Upper lobe of right lung (tissue), 1 donor: ENCODE data around the gene PTPRA. TPM values are rescaled to one million over a fixed set of nuclear protein-coding genes. Genes with fewer than 3 reads are reported as not detected.
"Not testable (repeated sequence)": the region's sequence is repeated elsewhere in the genome, so short reads cannot be mapped to it uniquely, and the experiment has no call there.

ENCODE experiments used
- ATAC-seq: fragments of 200-7000 bp; cut with Tn5 transposase; one replicate; pipeline ENCODE4 v1.9.1; 2020; ENCODE audit warnings: mild to moderate bottlenecking, moderate library complexity
- DNase-seq: peaks from one replicate; pipeline ENCODE4 v3.0.0-alpha.2; 2020
- H3K27ac ChIP-seq: fragments of 200-600 bp; one replicate; pipeline ENCODE4 v1.8.0; 2022
- H3K27me3 ChIP-seq: fragments of 200-600 bp; one replicate; pipeline ENCODE4 v1.8.0; 2022; ENCODE audit warnings: mild to moderate bottlenecking
- H3K36me3 ChIP-seq: fragments of 200-600 bp; one replicate; pipeline ENCODE4 v1.8.0; 2022
- H3K4me1 ChIP-seq: fragments of 200-600 bp; one replicate; pipeline ENCODE4 v1.8.0; 2022
- H3K4me3 ChIP-seq: fragments of 200-600 bp; one replicate; pipeline ENCODE4 v1.8.0; 2022; ENCODE audit warnings: mild to moderate bottlenecking
- H3K9me3 ChIP-seq: fragments of 200-600 bp; one replicate; pipeline ENCODE4 v1.8.0; 2022
- CTCF ChIP-seq: fragments of 200-600 bp; IDR thresholded peaks from one replicate; pipeline ENCODE4 v1.8.0; 2022; ENCODE audit warnings: antibody characterized with exemption
- intact Hi-C: fragments of 100-400 bp; cut with DNase I; formaldehyde crosslinking; loops from one replicate; pipeline ENCODE4 v1.11.0; 2022
- total RNA-seq: library from RNA; stranded (reverse); fragmentation: NEBNext Ultra II Directional; extraction: Animal tissue kit (Norgen Biotek cat#: 25700); gene quantifications from one replicate; pipeline ENCODE4 v1.2.1, GENCODE V29; 2021
- donor health status: DM: no; HTN: yes; CAD: no; lungs with severe emphysema.

PTPRA gene
- total RNA-seq, 1 donor from 2014 or later, result 69.6 TPM

- no peak for DNase-seq
- Histone ChIP-seq H3K9me3 (no peaks in the 10 kb centered on the region), H3K4me1 (no peaks in the 10 kb centered on the region), H3K36me3 (peaks cover 40% of the 10 kb centered on the region), H3K27ac (no peak overlapping the region), H3K27me3 (no peaks in the 10 kb centered on the region), H3K4me3 (no peak overlapping the region)
- ATAC-seq, result no peak
- intact Hi-C loops, result no loop called here
- no peak for TF ChIP-seq CTCF
Measured at GRCh38 chr20:3014662-3015061, 141.4 kb downstream of the PTPRA start.

GRCh38 chr20:3015302-3015701 lies 142.0 kb downstream of the PTPRA start:
- H3K4me1 ChIP-seq, H3K9me3 ChIP-seq, DNase-seq, H3K27ac ChIP-seq, intact Hi-C loops, H3K27me3 ChIP-seq, ATAC-seq, H3K4me3 ChIP-seq: not testable (repeated sequence)
- H3K36me3 ChIP-seq, result peaks cover 34% of the 10 kb centered on the region

- H3K27ac ChIP-seq, result no peak overlapping the region
- H3K36me3 ChIP-seq, result peaks cover 68% of the 10 kb centered on the region
- DNase-seq (no peak), ATAC-seq (no peak)
- no peaks in the 10 kb centered on the region for H3K27me3 ChIP-seq
- H3K4me1 ChIP-seq, result no peaks in the 10 kb centered on the region
- no peak overlapping the region for H3K4me3 ChIP-seq
- H3K9me3 ChIP-seq, result no peaks in the 10 kb centered on the region
- no peak for TF ChIP-seq CTCF
- intact Hi-C loops, result no loop called here
Measured at GRCh38 chr20:3021327-3021726, 148.0 kb downstream of the PTPRA start.

- no peak for TF ChIP-seq CTCF
- Histone ChIP-seq H3K27ac (no peak overlapping the region), H3K9me3 (no peaks in the 10 kb centered on the region), H3K27me3 (no peaks in the 10 kb centered on the region), H3K4me1 (no peaks in the 10 kb centered on the region), H3K4me3 (no peak overlapping the region), H3K36me3 (peaks cover 68% of the 10 kb centered on the region)
- no peak for ATAC-seq
- DNase-seq, result no peak
- intact Hi-C loops, result no loop called here
Measured at GRCh38 chr20:3021777-3022176, 148.5 kb downstream of the PTPRA start.

GRCh38 chr20:3022559-3023490 lies 149.5 kb downstream of the PTPRA start:
- DNase-seq, H3K27ac ChIP-seq, H3K4me3 ChIP-seq, H3K27me3 ChIP-seq, H3K4me1 ChIP-seq, ATAC-seq, H3K9me3 ChIP-seq, intact Hi-C loops: not testable (repeated sequence)
- peaks cover 68% of the 10 kb centered on the region for H3K36me3 ChIP-seq

- ATAC-seq (no peak), DNase-seq (no peak)
- Histone ChIP-seq H3K4me3 (no peak overlapping the region), H3K9me3 (no peaks in the 10 kb centered on the region), H3K4me1 (no peaks in the 10 kb centered on the region), H3K36me3 (peaks cover 66% of the 10 kb centered on the region), H3K27ac (no peak overlapping the region), H3K27me3 (no peaks in the 10 kb centered on the region)
- TF ChIP-seq CTCF, result no peak
- intact Hi-C loops, result no loop called here
Measured at GRCh38 chr20:3027987-3028386, 154.7 kb downstream of the PTPRA start.
